Lung microvascular endothelial cell (primary cell): ENCODE results near the gene STARD10. TPM values are rescaled to one million over a fixed set of nuclear protein-coding genes. Genes with fewer than 3 reads are reported as not detected.

Source experiments
- DNase-seq, 2 donors: peaks; one replicate each; pipeline versions ENCODE4 v3.0.0 to v3.0.0-alpha.2; 2010; ENCODE audit warnings: low read depth in 2 of 2
- total RNA-seq: library from RNA; depleted of rRNA; stranded (reverse); fragments of >200 nt; gene quantifications from 2 replicates; pipeline ENCODE4 v1.2.1, GENCODE V29; 2014

The STARD10 gene
- total RNA-seq, 1 donor from 2014 or later: 90.5 TPM

DNA sequence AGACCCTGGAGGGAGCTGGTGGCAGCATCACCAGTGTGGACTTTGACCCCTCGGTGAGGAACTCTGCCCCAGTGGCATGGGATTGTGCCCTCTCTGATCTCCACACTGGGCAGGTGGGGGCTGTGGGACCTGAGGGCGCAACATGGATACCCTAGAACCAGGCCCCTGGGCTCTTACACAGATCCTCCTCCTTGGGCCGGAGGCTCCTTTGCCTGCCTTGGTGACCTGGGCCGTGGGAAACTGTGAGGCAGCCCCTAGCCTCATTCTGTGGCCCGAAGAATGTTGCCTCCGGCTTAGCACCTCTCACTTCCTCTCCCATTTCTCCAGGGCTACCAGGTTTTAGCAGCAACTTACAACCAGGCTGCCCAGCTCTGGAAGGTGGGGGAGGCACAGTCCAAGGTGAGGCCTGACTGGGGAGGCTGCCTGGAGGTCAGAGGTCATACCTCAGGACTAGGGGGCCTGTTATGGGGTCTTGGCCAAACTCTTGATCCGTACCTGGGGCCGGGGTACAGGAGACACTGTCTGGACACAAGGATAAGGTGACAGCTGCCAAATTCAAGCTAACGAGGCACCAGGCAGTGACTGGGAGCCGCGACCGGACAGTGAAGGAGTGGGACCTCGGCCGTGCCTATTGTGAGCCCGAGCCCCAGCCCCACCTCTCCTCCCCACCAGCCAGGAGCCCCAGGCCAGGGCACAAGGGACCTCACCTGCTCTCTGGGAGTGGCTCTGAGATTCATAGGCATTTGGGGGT lies 32.5 kb upstream of the STARD10 start:
- DNase-seq: no peak

DNA sequence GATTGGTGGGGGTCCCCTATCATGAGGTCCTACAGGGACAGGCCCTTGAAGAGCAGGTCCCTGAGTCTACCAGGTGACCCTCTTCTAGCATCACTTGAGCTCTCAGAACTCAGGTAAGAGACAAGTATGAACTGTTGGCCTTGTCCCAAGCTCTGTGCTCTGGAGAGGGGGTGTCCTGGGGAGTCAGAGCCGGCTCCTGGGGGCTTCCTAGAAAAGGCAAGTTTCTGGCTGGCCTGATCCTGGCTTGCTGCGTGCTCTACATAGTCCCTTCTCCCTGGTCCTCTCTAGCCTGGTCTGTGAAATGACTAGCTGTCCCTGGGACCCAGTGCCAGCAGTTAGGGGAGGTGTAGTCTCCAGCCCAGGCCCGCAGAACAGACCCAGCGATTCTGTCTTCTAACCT lies 31.8 kb upstream of the STARD10 start:
- no peak for DNase-seq

DNA sequence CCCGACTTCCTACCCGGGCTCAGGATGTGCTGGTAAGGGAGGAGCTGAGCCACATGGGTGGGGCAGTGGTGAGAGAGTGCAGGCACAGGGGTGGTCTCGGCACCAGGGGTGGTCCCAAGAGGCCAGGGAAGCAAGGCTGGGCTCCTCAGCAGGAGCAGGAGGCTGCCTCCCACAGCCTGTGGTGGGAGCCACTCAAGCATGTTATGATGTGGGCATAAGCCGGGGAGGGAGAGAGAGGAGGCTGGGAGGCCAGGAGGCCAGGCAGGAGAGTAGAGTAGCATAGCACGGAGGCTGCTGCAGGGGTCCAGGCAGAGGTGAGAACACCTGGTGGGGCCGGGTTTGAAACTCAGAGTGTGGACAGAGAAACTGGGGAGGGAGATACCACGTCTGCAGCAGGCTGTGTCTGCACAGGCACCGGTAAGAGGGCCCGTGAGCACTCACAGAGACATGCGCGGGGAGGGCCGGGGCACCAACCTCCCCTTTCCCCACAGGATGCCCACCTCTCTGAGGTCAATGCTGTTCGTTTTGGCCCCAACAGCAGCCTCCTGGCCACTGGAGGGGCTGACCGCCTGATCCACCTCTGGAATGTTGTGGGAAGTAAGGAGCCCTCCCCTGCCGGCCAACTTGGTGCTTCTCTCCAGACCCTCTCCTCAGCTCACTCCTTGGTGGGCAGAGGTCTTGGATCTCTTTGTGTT lies 31.1 kb upstream of the STARD10 start:
- DNase-seq: no peak

DNA sequence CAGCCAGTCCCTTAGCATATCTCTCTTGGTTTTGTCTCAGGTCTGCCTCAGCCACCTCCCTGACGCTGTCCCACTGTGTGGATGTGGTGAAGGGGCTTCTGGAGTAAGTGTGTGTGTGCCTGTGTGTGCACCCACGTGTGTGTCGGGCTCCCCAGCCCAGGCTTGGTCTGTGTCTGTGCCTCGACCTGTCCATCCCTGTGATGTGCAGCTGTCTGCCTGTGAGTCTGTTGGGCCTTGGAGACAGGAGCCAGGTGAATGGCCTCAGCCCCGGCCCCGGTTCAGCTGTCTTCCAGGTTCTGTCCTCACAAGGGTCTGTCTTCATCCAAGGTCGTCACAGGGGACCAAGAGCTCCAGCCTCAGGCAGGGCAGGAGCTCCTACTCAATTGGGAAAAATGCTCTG lies 30.2 kb upstream of the STARD10 start:
- no peak for DNase-seq

DNA sequence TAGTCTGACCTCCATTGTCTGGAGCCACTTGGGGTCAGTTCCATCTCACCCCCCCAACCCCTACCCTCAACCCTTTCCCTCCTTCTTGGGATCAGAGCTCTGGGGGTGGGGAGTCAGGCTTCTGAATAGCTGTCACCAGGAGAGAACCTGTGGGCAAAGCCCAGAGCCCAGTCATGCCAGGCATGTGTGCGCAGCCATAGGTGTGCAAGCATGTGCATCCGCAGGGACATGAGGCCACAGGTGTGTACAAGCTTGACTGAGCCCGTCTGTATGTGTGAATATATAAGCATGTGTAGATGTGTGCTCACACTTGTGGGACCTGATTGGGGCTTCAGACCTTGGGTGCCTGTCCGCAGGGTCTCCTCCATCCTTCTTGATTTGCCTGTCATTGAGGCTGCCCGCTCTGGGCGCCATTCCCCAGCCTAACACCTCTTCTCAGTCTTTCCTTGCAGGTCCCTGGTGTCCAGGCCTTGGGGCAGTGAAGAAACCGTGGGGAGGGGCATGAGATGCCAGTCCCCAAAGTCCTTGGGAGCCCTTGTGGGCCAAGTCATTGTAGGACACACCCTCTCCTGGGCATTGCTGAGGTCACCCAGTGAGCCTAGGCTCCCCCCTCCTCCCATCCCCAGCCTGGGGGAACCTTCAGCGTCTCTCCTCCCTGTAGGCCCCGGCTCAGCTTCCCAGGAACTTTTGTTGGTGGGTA lies 29.4 kb upstream of the STARD10 start:
- no peak for DNase-seq

DNA sequence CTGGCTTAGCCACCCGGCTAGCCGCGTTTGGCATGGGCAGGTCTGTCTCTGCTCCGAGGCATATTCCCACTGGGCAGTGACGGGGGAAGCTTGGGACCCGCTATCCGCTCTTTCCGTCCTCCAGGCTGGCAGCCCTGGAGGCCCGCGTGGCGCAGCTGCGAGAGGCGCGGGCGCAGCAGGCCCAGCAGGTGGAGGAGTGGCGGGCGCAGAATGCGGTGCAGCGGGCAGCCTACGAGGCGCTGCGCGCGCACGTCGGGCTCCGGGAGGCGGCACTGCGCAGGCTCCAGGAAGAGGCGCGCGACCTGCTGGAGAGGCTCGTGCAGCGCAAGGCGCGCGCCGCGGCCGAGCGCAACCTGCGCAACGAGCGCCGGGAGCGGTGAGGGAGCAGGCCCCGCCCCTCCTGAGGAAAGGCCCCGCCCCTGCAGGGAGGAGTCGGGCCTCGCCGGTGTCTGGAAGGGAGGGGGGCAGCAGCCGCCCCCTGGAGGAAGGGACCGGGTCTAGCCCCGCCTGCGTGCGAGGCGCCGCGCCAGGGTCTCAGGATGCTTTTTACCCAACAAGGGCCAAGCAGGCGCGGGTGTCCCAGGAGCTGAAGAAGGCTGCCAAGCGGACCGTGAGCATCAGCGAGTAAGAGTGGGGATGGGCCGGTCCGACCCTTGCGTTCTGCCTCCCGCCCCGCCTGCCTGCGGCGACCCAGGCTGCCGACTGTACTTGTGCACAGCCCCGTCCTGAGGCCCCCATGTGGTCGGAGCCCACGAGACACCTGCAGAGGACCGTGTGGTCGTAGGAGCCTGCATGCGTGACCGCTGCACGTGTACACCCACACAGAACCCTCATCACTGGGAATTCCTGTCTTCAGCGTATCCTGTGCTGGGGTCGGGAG lies 28.3 kb upstream of the STARD10 start:
- peak; percentile 91 to 94 for DNase-seq

DNA sequence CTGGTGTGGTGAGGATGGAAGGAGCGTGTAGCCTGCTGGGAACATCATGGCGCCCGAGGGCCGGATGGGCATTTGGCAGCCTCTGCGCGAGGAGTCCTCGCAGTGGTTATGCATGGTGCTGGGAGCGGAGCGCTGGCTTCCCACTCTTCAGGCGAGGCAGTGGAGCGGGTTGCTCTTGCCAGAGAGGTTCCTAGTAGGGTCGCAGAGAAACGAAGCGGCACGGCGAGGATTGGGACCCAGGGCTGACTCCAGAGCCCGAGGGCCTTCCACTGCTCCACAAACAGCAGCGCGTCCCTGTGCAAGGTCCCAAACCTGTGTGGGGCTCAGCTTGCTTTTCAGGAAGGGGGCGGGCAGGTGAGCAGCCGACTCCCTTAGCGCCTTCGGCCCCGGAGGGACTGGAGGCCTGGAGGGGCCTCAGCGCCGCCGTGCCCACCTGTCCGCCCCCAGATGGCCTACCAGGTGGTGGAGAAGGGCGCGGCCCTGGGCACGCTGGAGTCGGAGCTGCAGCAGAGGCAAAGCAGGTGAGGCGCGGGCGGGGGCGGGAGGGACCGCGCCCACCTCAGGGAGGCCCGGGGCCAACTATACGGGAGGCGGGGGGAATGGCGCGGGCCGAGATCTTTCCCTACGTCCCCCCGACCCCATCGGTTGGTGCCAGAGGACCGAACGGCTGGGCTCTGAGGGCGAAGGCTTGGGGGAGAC lies 27.5 kb upstream of the STARD10 start:
- no peak for DNase-seq

DNA sequence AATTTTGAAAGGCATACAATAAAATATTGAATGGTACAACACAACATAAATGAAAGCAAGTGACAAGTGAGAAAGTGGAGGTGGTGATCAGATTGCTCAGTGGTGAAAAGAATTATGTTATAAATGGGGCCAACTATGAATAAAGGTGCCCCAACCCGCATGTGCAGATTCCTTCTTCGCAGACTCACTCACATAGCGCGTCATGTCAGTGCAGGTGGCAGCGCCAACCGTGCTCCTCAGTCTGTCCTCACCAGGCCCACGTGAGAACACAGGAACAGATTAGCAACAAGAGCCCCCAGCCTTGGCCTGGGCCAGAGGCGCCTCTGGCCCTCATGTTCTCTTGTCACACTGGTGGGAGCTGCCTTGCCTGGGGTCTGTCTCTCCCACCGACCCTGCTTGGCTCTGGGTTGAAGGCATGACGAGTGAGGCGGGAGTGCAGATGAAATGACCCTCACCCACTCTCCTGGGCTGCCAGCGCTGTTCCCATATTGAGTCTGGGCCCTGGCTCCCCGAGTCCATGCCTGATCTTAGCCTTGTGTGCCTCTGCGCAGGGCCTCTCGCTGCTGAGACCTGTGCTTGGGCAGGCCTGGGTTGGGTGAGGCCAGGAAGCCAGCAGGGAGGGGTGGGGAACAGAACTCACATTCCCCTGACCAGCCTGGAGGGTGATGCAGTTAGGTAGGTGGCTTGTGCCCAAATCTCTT lies 26.7 kb upstream of the STARD10 start:
- DNase-seq: no peak

DNA sequence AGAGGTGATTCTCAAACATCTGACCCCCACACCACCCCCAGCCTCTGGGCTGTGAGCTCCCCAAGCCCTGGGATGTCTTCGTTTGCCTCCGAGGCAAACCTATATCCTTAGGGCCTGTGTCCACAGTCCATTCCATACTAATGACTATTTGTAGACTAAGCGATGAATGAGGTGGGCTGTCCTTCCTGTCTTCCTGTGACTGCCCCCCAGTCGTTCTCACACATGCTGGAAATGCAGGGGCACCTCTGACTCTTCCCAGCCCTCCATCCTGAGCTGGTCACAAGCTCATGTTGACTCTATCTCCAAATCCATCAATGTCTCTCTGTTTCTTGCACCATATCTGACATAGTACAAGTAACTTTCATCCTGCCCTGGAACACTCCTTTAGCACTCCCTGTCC lies 25.1 kb upstream of the STARD10 start:
- no peak for DNase-seq

DNA sequence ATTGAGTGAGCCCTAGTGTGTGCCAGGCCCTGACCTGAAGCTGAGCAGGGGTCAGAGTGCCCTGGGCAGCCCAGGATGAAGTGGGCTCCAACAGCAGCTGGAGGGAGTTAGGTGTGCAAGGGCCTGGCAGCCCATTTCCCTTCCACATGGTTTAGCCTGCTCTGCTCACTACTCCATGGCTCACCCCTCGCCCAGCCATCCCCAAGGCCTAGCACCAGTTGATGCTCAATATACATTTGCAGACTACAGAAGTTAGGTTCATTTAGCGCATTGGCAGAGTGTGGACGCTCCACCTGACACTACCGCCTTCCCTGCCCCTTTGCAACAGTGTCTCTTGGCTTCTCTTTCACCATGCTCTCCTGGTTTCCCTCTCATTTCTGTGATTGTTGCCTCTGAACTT lies 24.1 kb upstream of the STARD10 start:
- no peak for DNase-seq

DNA sequence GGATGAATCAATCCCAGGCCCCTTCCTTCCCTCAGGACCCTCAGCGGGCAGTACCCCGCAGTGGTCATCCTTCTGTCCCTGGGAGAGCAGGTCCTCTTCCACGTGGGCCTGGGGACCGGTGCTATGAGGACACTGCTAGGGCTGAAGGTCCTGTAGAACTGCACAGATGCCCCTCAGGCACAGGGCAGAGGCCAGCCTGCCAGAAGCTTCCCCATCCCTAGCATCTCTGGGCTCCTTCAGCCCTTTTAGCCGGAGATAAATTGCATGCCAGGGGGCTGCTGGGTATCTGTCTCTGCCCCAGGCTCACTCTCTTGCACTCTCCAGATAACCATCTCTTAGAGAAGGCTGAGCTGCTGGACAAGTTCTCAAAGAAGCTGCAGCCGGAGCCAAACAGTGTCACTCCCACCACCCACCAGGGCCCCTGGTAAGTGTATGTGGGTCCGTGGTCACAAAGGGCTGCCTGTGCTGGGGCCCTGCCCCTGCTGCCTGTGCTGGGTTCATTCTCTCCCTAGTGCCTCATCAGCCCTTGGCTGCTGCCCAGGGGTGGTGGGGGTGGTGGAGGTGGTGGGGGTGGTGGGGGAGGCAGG lies 22.6 kb upstream of the STARD10 start:
- no peak for DNase-seq

DNA sequence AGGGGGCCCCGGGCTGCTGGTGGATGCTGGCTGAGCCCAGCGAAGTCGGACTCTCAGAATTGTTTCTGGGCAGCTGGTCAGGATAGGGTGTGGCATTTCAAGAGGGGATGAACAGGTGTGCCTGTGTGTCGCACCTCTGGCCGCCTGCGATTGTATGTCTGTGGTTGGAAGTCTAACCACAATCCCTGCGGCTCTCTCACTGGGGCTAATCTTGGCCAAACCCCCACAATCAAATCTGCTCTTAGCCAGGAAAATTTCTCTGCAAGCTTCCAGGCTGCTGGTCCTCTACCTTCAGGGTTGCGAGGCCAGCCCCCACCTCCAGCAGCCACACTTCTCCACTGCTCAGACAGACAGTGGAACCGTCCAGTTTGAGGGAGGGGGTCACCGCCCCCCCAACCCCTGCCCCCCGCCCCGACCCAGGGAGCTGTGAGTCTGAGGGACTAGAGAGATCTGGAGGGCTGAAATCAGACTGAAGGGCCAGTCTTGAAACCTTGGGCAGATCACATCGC lies 21.3 kb upstream of the STARD10 start:
- no peak for DNase-seq

DNA sequence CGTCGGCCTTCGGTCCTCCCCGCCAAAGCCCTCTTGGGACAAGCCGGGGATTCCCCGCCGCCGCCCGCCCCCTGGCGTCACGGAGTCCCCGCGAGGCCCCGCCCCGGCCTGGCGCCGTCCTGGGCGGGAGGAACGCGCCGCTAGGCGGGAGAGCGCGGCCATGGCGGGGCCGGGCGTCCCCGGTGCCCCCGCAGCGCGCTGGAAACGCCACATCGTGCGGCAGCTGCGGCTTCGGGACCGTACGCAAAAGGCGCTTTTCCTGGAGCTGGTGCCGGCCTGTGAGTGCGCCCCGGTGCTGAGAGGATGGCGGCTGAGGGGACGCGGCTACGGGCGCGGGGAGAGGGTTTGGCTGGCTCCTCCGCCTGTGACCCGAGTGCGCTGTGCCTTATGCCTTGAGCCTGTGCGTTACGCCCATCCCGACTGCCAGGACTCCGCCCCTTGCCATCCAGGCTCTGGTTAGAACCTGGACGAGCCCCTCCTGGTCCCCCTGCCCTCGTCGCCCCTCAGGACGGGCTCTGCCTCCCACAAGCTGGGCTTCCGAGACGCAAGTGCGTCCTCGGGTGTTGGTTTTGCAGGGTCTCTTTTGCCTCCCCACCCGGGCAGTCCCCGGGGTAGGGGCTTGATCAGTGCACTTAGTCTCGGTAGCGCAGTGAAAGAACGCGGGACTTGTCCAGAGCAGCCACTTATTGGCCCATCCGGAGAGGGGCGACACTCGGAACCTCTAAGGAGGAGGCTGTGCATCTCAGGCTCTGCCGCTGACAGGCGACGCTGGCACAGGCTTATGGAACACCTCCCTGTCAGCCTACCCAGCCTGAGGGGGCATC lies 20.7 kb upstream of the STARD10 start, which contains the start of gene ATG16L2:
Gene ATG16L2, plus strand, starts transcription at position 126 of the 824 bp plus-strand sequence. Its CDS starts 35 bp downstream, at position 161.
- peak; percentile 90 to 91 for DNase-seq

DNA sequence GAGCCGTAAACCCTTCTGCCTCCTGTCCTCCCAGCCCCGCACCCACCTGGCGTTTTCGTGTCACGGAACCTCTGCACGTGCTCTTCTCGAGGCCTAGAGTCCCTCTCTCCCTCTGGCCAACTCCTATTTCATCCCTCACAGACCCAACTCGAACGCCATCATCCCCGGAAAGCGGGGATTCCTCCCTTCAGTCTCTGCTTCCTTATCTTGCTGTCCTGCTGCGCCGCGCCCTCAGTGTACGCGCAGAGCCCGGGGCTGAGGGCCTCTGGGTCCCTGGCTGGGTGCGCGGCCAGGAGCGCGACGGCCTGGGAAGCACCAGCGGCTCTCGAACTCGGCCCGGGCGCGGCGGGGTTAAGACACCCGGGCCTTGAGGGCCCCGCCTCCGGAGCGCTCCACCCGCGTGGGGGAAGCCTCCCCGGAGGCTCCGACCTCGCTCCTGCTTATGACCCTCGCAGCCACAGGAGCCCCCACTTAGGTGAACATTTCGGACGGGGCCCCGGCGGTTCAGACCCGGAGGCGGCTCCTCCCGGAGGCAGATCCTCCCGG lies 20.0 kb upstream of the STARD10 start:
- peak in 1 of 2 donors; percentile 83 for DNase-seq

DNA sequence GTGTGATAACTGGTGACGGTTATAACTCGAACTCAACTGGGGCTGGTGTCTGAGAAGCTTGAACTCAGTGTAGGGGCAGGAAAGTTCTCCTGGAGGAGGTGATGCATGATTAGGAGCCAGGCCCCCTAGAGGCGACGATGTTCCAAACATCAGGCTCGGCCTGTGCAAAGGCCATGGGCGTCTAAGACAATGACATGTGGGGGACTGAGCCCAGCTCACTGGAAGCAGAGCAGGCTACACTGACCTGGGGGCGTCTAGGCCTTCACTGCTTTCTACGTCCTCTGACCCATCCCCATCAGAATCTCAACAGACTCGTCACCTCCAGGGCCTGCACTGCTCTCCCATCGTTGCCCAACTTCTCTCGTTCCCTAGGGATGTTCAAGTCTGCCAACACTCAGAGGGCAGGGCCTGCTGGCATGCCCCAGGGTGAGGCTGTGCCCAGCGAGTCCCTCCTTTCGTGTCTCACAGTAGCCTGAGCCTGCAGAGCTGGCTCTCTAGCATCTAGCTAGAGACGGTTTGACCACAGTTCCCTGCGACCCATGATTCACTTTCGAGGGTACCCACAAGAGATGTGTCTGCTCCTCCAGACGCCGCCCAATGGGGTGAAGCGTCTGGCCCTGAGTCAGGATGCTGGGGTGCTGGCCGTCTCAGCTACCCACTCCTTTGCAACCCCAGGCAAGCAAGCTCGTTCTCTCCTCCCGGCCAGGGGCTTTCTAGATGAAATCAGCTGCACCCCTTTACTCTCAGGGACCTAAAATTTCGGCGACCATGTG lies 19.3 kb upstream of the STARD10 start:
- DNase-seq: peak; percentile 51 to 75

DNA sequence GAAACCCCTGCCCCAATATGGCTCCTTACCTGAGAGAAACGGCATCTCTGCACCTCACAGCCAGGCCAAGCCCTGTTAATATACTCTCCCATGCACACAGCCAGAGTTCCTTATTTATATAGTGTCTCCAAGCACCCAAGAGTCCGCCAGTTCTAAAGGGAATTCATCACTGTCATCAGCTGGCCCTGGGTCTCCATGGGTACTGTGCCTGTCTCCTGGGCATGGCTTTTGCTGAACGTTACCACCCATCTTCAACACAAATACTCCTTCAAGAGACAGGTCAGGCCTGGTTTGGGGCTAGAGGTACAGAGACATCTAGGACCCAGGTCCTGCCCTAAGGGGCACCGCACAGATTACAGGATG lies 18.7 kb upstream of the STARD10 start:
- peak in 1 of 2 donors; percentile 39 for DNase-seq

DNA sequence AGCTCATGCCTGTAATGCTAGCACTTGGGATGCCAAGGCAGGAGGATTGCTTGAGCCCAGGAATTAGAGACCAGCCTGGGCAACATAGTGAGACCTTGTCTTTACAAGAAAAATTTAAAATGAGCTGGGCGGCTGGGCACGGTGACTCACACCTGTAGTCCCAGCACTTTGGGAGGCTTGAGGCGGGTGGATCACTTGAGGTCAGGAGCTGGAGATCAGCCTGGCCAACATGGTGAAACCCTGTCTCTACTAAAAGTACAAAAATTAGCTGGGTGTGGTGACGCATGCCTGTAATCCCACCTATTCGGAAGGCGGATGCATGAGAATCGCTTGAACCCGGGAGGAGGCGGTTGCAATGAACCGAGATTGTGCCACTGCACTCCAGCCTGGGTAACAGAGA lies 17.8 kb upstream of the STARD10 start:
- DNase-seq: peak in 1 of 2 donors; percentile 1

DNA sequence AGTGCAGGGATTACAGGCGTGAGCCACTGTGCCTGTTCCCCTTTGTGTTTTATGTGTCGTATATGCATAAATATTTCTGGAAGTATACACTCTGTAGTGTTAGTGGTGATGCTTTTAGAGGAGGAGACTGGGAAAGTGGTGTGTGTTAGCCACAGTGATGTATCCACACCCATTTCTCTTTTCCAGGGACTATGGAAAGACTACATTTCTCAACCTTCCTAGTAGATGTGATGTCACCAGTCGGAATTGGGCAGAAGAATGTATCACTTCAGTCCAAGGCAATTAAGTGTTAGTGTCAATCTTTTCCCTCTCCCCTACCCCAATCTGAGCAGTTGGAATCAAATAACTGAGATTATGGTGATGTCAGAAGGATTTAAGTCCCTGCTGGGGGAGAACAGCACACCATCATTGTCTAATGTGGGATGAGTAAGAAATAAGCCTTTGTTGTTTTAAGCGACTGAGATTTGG lies 14.5 kb upstream of the STARD10 start:
- no peak for DNase-seq
